Activated CD4-positive, alpha-beta T cell treated with anti-CD3 and anti-CD28 coated beads, Interleukin-2, amount 10 ng/mL, durations not matched to agents 7 days and 5 days (primary cell): ENCODE results near the gene DPM1. TPM values are rescaled to one million over a fixed set of nuclear protein-coding genes. Genes with fewer than 3 reads are reported as not detected.
A peak's percentile ranks its signal among the peaks of the same experiment; 100 is the strongest.

ENCODE experiments used
- CTCF ChIA-PET: fragments of 350-600 bp; sonication (Branson Sonifier 250); formaldehyde crosslinking; loops from one replicate; lab custom pipeline; 2021; ENCODE audit warnings: antibody characterized with exemption; lab: Charles Lee
- POLR2A ChIA-PET: fragments of 350-600 bp; sonication (Branson Sonifier 250); formaldehyde crosslinking; loops from one replicate; lab custom pipeline; 2021; ENCODE audit warnings: antibody characterized with exemption; lab: Charles Lee
- DNase-seq: peaks from one replicate; pipeline ENCODE4 v3.0.0-alpha.2; 2020
- H3K27ac Mint-ChIP-seq: one replicate; pipeline ENCODE4 v1.8.0; 2021; ENCODE audit warnings: mild to moderate bottlenecking, moderate library complexity, mixed read lengths
- H3K27me3 Mint-ChIP-seq: one replicate; pipeline ENCODE4 v1.8.0; 2021; ENCODE audit warnings: mixed read lengths
- H3K36me3 Mint-ChIP-seq: one replicate; pipeline ENCODE4 v1.8.0; 2021; ENCODE audit warnings: low read depth, mixed read lengths
- H3K4me1 Mint-ChIP-seq: one replicate; pipeline ENCODE4 v1.8.0; 2021; ENCODE audit warnings: mixed read lengths
- H3K4me3 Mint-ChIP-seq: one replicate; pipeline ENCODE4 v1.8.0; 2021; ENCODE audit warnings: mild to moderate bottlenecking, moderate library complexity, mixed read lengths
- H3K9me3 Mint-ChIP-seq: one replicate; pipeline ENCODE4 v1.8.0; 2021; ENCODE audit warnings: mixed read lengths
- total RNA-seq, 2 experiments: library from RNA; stranded (reverse); gene quantifications; one replicate each; pipeline ENCODE4 v1.2.3, GENCODE V29; 2021

The DPM1 gene
- total RNA-seq, 2 experiments from 2014 or later, result 45.6 to 46.2 TPM

GRCh38 chr20:50943069-50943468 lies 15.3 kb downstream of the DPM1 start:
- no peak for DNase-seq
- ChIA-PET POLR2A (no interaction called here), CTCF (interaction anchor here (0.7 to 1.5 kb wide), 4 partner anchors 9 to 148 kb away, joined by 3 to 4 read pairs (median 4); partner anchors contain the start of genes BCAS4, DPM1 and MOCS3)
- no peaks in the 10 kb centered on the region for H3K9me3 Mint-ChIP-seq
- peak overlapping the region; percentile 19 for H3K27ac Mint-ChIP-seq
- H3K4me3 Mint-ChIP-seq, result no peak overlapping the region
- H3K4me1 Mint-ChIP-seq, result peaks cover 2% of the 10 kb centered on the region
- H3K36me3 Mint-ChIP-seq, result peaks cover 32% of the 10 kb centered on the region
- H3K27me3 Mint-ChIP-seq, result no peaks in the 10 kb centered on the region

DNA sequence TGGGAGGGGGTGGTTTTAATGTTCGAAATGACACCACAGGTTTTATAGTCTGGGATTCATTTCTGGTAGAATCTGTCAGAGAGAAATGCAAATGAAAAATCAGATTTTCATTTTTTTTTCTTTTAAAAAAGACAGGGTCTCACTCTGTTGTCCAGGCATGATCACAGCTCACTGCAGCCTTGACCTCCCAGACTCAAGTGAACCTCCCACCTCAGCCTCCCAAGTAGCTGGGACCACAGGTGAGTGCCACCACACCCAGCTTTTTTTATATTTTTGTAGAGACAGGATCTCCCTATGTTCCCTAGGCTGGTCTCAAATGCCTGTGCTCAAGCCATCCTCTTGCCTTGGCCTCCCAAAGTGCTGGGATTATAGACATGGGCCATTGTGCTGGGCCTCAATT lies 24.7 kb downstream of the DPM1 start:
- Mint-ChIP-seq H3K27ac (no peak overlapping the region), H3K4me3 (no peak overlapping the region), H3K9me3 (no peaks in the 10 kb centered on the region), H3K27me3 (no peaks in the 10 kb centered on the region), H3K36me3 (peaks cover 51% of the 10 kb centered on the region), H3K4me1 (peaks cover 21% of the 10 kb centered on the region)
- POLR2A ChIA-PET, result no interaction called here
- CTCF ChIA-PET, result interaction anchor here (0.7 to 1.5 kb wide), 2 partner anchors 10 to 49 kb away, joined by 3 to 4 read pairs; no protein-coding TSS in a partner anchor
- DNase-seq, result no peak

GRCh38 chr20:50932691-50933280 lies 25.5 kb downstream of the DPM1 start:
- Mint-ChIP-seq H3K27ac (peak overlapping the region; percentile 97), H3K9me3 (no peaks in the 10 kb centered on the region), H3K4me1 (peaks cover 28% of the 10 kb centered on the region), H3K27me3 (no peaks in the 10 kb centered on the region), H3K36me3 (peaks cover 55% of the 10 kb centered on the region), H3K4me3 (peak overlapping the region; percentile 80)
- no peak for DNase-seq
- ChIA-PET POLR2A (no interaction called here), CTCF (interaction anchor here (0.9 to 5.5 kb wide), 4 partner anchors 13 to 49 kb away, joined by 3 to 49 read pairs (median 4); no protein-coding TSS in a partner anchor)

DNA sequence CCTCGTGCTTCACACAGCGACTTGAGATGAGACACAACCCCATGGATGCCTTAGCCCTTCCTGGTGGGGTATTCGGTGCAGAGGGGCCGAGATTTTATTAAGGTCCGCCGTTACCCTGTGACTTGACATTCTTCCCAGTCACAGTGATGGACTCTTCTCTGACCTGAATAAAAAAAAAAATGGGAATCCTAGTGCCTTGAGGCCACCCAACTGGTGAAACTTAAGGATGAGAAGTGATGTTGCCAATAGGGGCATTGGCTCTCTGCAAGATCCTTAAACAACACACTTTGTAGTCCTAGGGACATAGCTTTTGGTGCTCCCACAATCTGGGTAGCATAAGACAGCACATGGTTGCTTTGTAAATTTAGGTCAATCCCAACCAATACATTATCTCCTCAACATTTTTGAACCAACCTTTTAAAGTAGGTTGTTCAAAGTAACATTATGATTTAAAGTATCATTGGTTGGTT lies 26.3 kb downstream of the DPM1 start:
- Mint-ChIP-seq H3K4me3 (peak overlapping the region; percentile 80), H3K27ac (peak overlapping the region; percentile 97), H3K4me1 (peaks cover 35% of the 10 kb centered on the region), H3K27me3 (no peaks in the 10 kb centered on the region), H3K9me3 (no peaks in the 10 kb centered on the region), H3K36me3 (peaks cover 63% of the 10 kb centered on the region)
- CTCF ChIA-PET, result interaction anchor here (0.7 to 5.5 kb wide), 15 partner anchors 12 to 144 kb away, joined by 3 to 49 read pairs (median 4); partner anchors contain the start of genes BCAS4, DPM1 and MOCS3
- DNase-seq, result no peak
- POLR2A ChIA-PET, result interaction anchor here (1.0 to 1.1 kb wide), 2 partner anchors 26 to 138 kb away, joined by 3 to 8 read pairs; partner anchors contain the start of gene BCAS4

DNA sequence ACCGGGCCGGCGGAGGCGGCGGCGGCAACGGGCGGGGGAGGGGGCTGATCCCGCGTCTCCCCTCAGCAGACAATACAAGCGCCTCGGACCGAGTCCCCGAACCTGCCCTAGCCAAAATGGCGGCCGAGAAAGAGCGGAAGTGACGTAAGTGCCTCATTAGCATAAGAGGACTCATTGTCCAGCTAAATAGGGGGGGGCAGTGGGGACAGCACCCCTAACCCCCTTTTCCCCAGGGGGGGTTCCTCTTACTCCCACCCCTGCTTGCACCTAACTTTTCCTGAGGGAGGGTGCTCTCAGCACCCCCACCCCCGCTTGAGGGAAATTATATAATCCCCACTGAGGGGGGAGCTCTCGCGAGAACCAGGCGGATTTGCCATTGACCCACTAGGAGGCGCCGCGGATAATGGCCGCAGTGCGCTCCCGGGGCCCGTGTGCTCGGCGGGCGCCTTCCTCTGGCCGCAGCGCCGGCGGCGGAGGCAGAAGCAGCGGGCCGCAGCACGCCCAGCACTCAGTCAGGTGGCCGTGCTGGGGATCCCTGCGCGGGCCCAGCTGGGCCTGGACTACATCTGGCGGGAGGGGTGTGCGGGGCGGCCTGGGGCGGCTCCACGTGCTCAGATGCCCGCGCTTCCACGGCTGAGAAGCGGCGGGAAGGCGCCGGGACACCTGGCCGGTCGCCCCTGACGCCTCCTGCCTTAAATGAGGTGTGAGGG lies 26.9 kb downstream of the DPM1 start, which contains the start of gene ADNP:
Gene ADNP, minus strand, starts transcription at position 132 of the 710 bp plus-strand sequence. CDS start 27,441 bp downstream, outside the sequence.
- Mint-ChIP-seq H3K27me3 (no peaks in the 10 kb centered on the region), H3K4me1 (peaks cover 39% of the 10 kb centered on the region), H3K27ac (peak within 1 kb of the TSS; percentile 97), H3K9me3 (no peaks in the 10 kb centered on the region), H3K4me3 (peak within 1 kb of the TSS; percentile 97), H3K36me3 (peaks cover 66% of the 10 kb centered on the region)
- CTCF ChIA-PET, result interaction anchor here (0.7 to 5.5 kb wide), 16 partner anchors 11 to 143 kb away, joined by 3 to 49 read pairs (median 5); partner anchors contain the start of genes BCAS4, DPM1 and MOCS3
- POLR2A ChIA-PET, result interaction anchor here (0.6 to 1.1 kb wide), 3 partner anchors 26 to 291 kb away, joined by 3 to 8 read pairs (median 3); partner anchors contain the start of gene BCAS4
- peak; percentile 90 for DNase-seq

GRCh38 chr20:50930976-50931305 lies 27.4 kb downstream of the DPM1 start:
- Mint-ChIP-seq H3K36me3 (peaks cover 65% of the 10 kb centered on the region), H3K4me1 (peaks cover 41% of the 10 kb centered on the region), H3K4me3 (peak overlapping the region; percentile 80), H3K27me3 (no peaks in the 10 kb centered on the region), H3K9me3 (no peaks in the 10 kb centered on the region), H3K27ac (peak overlapping the region; percentile 97)
- ChIA-PET POLR2A (interaction anchor here (0.6 to 1.1 kb wide), 2 partner anchors 137 to 290 kb away, joined by 3 to 8 read pairs; partner anchors contain the start of gene BCAS4), CTCF (interaction anchor here (1.0 to 5.5 kb wide), 16 partner anchors 11 to 143 kb away, joined by 3 to 49 read pairs (median 5); partner anchors contain the start of genes BCAS4, DPM1 and MOCS3)
- DNase-seq, result no peak

GRCh38 chr20:50930139-50930975 lies 28.0 kb downstream of the DPM1 start:
- no peaks in the 10 kb centered on the region for H3K9me3 Mint-ChIP-seq
- no peaks in the 10 kb centered on the region for H3K27me3 Mint-ChIP-seq
- H3K27ac Mint-ChIP-seq, result peak overlapping the region; percentile 98
- H3K36me3 Mint-ChIP-seq, result peaks cover 65% of the 10 kb centered on the region
- CTCF ChIA-PET, result interaction anchor here (0.5 to 5.5 kb wide), 31 partner anchors 9 to 707 kb away, joined by 3 to 49 read pairs (median 6); partner anchors contain the start of genes BCAS4, DPM1 and MOCS3
- peak overlapping the region; percentile 97 for H3K4me3 Mint-ChIP-seq
- peak; percentile 13 for DNase-seq
- POLR2A ChIA-PET, result no interaction called here
- peaks cover 47% of the 10 kb centered on the region for H3K4me1 Mint-ChIP-seq

DNA sequence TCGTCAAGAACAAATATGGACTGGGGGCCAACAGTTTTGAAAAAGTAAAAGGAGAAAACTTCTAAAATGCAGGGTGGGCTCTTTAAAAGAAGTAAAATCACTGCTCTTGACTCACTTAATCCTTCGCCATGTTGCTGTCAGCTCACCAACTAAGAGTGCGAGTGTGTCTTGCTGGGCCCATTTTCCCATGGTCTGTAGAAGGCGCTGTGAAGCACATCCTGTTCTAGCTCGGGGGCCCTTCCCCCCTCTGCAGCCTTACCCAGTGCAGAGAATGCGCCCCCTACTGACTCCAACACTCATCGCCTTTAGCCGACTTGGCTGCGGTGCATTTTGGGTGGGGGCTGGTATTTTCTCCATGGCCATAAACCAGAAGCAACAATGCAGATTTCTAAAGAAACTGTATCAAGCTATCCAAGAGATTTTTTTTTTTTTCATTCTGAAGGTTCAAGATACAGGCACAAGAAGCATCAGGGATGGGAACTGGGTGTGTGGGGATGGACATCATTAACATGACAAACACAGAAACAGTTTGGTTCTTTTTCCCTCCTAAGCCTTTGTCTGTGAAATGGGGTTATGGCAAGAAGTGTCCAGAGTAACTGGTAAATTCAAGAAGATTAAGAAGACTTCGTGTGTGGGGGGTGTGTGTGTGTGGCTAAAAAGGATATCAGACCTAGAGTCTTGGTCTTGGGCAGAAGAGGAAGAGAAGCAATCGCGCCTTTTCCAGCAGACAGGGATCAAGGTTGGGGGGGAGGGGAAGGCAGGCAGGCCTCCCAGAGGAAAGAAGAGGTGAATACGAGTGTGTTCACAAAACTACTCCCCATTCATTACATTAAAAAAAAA lies 28.8 kb downstream of the DPM1 start:
- Mint-ChIP-seq H3K9me3 (no peaks in the 10 kb centered on the region), H3K27ac (peak overlapping the region; percentile 98), H3K4me3 (peak overlapping the region; percentile 97), H3K36me3 (peaks cover 66% of the 10 kb centered on the region), H3K4me1 (peaks cover 54% of the 10 kb centered on the region), H3K27me3 (no peaks in the 10 kb centered on the region)
- ChIA-PET POLR2A (no interaction called here), CTCF (interaction anchor here (0.5 to 5.5 kb wide), 45 partner anchors 9 to 708 kb away, joined by 3 to 49 read pairs (median 5); partner anchors contain the start of genes BCAS4, DPM1 and MOCS3)
- peak; percentile 97 for DNase-seq

DNA sequence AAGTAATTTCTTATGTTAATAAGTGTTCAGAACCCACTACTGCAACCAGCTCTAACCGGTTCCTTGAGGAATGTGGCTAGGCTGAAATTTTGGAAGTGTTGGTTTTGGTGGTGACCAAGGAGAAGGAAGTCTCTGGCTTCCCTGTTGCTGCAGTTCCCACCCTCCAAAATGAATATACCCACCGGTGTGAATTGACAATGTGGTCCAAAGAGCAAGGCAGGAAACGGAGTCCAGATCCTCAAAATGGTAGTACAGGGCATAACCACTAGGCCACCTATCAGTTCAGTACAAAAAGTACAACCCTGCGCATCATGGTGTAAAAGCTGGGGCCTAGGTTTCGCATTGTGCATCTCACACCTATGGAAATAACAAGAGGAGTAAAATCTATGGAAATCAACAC lies 29.9 kb downstream of the DPM1 start:
- CTCF ChIA-PET, result interaction anchor here (0.9 to 5.5 kb wide), 13 partner anchors 8 to 144 kb away, joined by 3 to 49 read pairs (median 12); partner anchors contain the start of genes BCAS4, DPM1 and MOCS3
- peaks cover 56% of the 10 kb centered on the region for H3K4me1 Mint-ChIP-seq
- DNase-seq, result no peak

GRCh38 chr20:50926530-50926929 lies 31.8 kb downstream of the DPM1 start:
- no peaks in the 10 kb centered on the region for H3K9me3 Mint-ChIP-seq
- peaks cover 54% of the 10 kb centered on the region for H3K4me1 Mint-ChIP-seq
- no peaks in the 10 kb centered on the region for H3K27me3 Mint-ChIP-seq
- ChIA-PET CTCF (interaction anchor here (4.5 kb wide), 1 partner anchor 132 kb away, joined by 18 read pairs; the partner anchor contains the start of gene BCAS4), POLR2A (no interaction called here)
- peaks cover 58% of the 10 kb centered on the region for H3K36me3 Mint-ChIP-seq
- no peak overlapping the region for H3K4me3 Mint-ChIP-seq
- H3K27ac Mint-ChIP-seq, result no peak overlapping the region
- no peak for DNase-seq

More for the DNA sequence above, 29.9 kb downstream of the DPM1 start:
- POLR2A ChIA-PET, result no interaction called here
- Mint-ChIP-seq H3K4me3 (peak overlapping the region; percentile 97), H3K9me3 (no peaks in the 10 kb centered on the region), H3K36me3 (peaks cover 69% of the 10 kb centered on the region), H3K27ac (peak overlapping the region; percentile 26), H3K27me3 (no peaks in the 10 kb centered on the region)
